HG02571 (cell line): ENCODE results near the gene SOCS7.

ENCODE experiments used
- ATAC-seq: cut with Tn5 transposase; IDR thresholded peaks from one replicate; pipeline ENCODE4 v1.9.1; 2021; ENCODE audit warnings: mild to moderate bottlenecking, moderate library complexity; ENCODE audit not compliant: unreplicated experiment

SOCS7 gene

DNA sequence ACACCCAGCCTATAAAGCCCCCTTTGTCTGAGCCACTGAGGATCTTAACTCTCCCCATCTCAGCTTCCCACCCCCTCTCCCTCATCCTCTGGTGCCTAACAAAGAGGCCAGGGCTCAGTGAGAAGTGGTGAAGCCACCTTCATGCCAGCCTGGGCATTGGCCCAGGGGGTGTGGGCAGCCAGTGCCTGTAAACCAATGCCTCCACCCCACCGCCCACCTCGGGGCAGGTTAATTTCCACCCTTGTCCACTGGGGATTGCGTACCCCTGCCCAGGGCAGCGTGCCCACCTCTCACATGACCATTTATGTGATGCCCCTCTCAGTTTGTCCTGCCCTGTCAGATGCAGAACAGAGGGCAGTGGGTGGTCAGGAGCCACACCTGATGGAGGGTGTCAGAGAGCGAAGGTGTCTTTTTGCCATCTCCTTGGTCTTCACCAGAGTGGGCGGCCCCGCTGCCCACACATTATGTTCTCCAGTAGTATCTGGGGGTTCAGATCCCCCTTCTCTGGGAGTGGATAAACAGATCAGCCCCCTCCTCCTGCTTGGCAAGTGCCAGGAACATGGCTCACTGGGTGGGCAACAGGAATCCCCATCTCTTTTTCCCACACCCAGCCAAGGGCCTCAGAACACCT lies 66.5 kb downstream of the SOCS7 start:
- ATAC-seq: no peak

DNA sequence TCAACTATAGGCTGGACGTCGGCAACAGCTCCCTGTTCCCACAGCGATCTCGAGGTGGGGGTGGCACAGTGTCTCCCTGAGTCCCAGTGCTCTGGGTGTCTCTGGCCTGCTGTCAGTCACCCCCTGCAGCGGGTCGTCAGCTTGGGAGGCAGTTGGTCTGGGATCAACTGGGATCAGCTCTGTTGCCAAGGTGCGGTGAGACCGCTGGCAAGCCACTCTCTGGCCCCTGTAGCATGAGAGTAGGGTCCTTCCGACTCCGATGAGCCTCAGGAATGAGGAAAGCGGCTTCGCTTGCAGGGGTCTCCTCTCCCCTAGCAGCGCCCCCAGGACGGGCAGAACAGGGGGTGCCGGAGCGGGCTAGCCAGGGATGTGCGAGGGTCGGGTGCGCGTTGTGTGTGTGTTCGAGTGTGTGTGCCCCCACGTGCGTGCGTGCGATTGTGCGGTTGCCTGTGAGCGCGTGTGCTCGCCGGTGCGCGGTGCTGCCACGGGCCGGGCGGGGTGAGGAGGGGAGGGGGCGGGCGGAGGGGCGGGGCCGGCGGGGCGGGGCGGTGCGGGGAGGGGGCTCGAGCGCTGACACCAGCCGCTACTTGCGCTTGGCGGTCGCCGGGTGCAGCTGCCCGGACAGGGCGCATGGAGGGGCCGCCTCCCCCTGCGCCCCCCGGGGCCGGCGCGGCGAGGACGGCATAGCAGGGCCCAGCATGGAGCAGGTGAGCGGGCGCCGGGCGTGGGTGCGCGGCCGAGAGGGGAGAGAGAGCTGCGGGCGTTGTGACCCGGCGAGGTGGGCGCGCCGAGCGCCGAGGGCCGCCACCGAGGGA lies 67.3 kb downstream of the SOCS7 start:
- no peak for ATAC-seq

DNA sequence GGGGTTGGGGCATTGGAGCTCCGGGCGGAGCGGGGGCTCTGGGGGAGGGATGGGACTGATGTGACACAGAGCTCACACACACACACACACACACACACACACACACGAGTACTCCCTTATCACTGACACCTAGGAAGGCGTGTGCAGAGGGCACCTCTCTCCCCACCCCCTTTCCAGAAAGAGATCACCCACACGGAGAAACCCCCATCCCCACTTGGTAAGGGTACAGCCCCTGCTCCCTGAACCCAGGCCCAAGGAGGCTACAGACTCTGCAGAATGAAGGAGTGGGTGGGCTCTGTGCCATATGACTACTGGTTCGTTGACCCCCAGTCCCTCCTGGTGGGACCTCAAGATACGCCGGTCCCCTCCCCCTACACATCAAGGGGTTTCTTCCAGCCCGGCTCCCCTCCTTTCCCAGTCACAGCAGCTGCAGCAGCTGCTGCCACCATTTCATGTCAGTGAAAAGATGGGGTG lies 67.9 kb downstream of the SOCS7 start:
- no peak for ATAC-seq

DNA sequence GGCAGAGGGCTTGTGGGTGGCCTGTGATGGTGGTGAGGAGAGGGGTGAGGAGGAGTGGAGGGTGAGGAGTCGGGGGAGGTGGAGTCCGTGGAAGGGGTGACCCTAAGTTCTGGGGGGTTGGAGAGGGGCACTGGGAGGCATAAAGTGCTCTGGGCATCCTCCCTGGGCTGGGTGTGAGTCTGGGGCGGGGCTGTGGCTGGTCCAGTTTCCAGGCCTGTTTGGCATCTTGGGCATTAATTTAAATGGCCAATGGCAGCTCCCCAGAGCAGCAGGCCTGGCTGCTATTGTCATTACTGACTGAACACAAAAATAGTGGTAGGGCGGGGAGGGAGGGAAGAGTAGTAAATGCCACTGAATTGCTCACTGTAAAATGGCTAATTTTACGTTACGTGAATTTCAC lies 68.9 kb downstream of the SOCS7 start:
- no peak for ATAC-seq

- no peak for ATAC-seq
These were observed 69.7 kb downstream of the SOCS7 start for GRCh38 chr17:38421171-38421841.

DNA sequence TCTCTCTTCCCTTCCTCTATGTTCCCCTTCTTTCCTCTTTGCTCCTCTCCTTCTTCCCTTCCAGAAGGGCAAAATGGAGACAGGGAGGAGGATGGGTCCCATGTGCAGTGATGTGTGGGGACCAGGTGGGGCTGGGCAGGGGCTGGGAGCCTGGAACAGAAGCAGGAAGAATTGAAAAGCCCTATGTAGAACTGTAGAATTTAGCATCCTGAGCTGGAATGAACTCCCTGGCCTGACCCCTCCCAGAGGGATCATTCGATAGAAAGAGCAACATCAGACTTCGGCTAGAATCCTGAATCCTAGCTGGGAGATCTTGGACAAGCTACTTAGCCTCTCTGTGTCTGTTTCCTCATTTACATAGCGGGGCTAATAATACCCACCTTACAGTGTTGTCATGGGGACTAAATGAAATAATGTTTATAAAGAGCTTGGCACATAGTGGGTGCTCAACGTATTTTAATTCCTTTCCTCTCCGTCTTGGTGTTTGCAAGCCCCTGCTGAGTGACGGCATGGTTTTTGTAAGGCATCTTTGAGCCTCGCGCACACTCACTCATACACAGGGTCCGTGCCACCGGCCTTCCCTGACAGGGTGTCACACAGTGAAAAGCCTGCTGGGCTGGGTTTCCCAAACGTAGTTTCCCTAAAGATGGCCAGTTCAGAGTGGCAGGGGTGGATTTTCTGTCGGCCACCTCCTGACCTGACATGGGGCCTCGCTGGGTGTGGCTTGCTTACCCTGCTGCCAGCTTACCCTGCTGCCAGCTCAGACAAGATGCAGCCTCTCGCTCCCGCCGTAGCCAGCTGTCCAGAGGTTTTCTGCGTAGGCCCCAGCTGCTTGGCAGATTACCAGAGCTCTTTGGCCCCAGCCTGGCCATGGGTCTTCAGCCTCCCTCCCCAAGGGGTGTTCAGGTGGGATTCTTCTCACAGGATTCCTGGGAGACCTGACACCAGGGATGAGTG lies 70.5 kb downstream of the SOCS7 start:
- no peak for ATAC-seq

- no peak for ATAC-seq
These were observed 72.8 kb downstream of the SOCS7 start for GRCh38 chr17:38424297-38424972.

DNA sequence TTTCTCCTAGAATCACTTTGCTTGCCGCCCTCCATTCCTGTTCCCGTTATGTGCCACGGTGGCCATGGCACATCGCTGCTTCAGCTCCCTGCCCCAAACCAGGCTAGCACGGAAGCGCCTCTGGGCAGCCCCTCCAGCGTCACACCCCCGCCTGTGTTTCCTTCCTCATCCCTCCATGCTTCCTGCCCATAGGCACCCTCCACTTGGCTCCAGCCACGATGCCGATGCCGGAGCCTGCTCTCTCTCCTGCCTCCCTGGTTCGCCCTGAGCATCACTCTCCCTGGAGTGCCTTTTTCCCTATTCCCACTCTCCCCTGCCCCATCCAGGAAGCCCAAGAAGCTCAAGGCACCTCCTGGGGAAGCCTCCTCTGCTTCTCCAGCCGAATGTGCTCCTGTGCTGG lies 73.4 kb downstream of the SOCS7 start:
- ATAC-seq: no peak

GRCh38 chr17:38425744-38426143 lies 74.1 kb downstream of the SOCS7 start:
- no peak for ATAC-seq

GRCh38 chr17:38426441-38426840 lies 74.8 kb downstream of the SOCS7 start:
- no peak for ATAC-seq

DNA sequence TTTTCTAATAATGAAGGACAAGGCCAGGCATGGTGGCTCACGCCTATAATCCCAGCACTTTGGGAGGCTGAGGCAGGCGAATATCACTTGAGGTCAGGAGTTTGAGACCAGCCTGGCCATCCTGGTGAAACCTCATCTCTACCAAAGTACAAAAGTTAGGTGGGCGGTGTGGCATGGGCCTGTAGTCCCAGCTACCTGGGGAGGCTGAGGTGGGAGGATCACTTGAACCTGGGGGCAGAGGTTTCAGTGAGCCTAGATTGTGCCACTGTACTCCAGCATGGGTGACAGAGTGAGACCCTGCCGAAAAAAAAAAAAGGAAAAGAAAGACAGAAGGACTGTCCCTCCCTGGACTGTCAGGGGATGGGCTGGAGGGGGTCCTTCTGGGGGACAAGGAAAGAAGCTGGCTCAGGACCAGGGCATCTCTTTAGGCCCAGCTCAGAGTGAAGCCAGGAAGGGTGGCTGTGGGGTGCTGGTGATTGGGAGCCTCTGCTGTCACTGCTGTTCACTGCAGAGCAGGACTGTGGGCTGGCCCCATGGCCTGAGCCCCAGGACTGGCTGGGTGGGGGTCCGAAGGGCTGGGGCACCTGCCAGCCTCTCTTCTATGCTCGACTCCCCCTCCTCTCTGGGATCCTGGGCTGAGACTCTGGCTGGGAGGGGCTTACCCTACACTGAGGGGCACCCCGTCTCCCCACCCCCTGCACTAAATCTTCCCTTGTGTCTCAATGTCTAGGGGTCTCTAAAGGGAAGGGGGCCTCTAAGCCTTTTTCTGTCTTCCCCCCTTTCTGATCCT lies 75.7 kb downstream of the SOCS7 start:
- ATAC-seq: no peak

DNA sequence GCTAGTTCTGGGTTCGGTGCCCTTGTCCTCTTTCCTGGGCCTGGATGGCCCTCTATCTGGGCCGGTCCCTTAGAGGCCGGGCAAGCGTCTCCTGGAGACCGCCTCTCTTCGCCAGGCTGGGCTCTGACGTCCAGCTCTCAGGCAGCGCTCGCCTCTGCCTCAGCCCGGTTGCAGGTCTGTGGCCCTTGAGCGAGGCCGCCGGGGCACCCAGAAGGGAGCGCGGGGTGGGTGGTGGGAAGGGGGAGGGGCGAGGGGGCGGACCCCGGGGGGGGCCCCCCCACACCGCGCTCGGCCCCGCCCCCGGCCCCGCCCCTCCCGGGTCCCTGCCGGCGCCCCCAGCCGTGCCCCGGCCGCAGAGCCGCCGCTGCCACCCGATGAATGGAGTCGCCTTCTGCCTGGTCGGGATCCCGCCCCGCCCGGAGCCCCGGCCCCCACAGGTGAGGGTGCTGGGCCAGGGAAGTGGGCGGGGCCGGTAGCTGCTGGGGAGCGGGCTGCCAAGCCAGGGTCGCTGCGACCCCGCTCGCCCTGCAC lies 76.5 kb downstream of the SOCS7 start, which contains the start of gene ARHGAP23:
TSS of gene ARHGAP23 (plus strand) at position 353 of the 531 bp plus-strand sequence. CDS start at position 375, 22 bp downstream.
- no peak for ATAC-seq

DNA sequence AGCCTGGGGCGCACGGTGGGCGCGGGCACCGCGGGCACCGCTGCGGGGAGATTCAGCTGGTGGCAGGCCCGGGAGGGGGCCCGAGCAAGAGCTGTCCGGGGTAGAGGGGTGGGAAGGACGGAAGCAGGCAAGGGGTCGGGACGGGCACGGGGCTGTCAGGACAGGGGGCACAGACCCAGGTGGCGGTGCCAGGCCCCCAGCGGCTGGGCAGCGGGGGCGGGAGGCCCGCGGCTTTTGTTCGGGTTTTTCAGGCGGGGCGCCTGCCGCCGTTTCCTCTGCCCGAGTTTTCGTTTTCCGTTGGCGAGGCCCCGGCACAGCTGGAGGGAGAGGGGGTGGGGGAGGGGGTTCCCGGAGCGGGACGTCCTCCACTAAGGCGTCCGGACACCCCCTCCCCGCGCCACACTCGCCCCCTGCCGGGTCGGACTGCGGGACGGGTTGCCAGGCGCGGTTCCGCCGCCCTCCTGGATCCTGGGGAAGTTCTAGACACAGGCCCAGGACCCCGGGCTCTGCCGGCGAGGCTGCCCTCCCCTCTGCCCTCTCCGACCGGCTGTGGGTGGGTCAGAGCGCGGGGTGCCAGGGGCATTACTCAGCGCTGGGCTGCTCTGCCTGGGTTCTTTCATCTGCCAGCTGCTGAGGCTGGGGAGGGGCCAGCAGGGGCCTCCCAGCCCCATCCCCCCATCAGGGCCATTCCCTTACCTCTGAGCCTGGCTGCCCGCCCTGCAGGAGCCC lies 77.2 kb downstream of the SOCS7 start:
- no peak for ATAC-seq

DNA sequence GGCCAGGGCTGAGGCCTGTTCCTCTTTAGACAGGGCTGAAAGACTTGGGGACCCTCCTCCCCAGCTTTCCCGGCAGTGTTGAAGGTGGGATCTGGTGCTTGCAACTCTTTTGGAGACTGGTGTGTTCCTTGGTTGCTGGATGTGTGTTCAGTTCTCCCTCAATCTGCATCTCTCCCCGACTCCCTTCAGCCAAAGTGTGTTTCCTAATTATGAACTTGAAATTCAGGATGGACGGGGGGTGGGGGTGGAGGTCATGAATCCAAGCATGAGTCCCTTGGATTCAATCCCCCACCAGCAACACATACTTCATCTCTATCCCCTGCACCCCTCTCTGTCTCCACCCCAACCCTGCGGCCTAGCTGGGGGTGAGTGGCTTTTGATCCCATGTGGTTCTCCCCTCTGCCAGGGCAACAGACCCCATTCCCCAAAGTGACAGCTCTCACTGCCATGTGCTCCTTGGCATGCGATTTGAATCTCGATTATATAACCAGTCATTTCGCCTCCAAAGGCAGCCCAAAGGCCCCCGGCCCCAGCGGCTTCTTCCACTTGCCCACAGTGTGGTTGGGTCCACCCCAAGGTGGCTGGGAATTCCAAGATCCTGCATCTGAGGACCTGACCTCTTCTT lies 77.9 kb downstream of the SOCS7 start:
- ATAC-seq: no peak

GRCh38 chr17:38430316-38430715 lies 78.7 kb downstream of the SOCS7 start:
- ATAC-seq: no peak

DNA sequence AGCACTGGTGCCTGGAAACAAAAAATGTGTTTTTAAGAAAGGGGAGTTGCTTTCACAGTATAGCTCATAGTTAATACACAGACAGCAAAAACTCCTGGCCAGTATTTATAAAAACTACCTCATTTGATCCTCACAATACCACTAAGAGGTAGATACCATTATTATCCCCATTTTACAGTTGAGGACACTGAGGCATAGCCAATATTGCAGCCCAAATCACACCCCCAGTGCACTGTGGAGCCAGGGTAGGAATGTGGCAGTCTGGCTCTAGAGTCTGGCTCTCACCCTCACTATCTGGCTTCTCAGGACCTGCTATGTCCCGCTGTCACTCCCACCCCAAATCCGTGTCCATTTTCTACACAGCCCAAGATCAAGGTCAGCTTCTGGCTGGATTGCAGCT lies 79.2 kb downstream of the SOCS7 start:
- ATAC-seq: no peak

DNA sequence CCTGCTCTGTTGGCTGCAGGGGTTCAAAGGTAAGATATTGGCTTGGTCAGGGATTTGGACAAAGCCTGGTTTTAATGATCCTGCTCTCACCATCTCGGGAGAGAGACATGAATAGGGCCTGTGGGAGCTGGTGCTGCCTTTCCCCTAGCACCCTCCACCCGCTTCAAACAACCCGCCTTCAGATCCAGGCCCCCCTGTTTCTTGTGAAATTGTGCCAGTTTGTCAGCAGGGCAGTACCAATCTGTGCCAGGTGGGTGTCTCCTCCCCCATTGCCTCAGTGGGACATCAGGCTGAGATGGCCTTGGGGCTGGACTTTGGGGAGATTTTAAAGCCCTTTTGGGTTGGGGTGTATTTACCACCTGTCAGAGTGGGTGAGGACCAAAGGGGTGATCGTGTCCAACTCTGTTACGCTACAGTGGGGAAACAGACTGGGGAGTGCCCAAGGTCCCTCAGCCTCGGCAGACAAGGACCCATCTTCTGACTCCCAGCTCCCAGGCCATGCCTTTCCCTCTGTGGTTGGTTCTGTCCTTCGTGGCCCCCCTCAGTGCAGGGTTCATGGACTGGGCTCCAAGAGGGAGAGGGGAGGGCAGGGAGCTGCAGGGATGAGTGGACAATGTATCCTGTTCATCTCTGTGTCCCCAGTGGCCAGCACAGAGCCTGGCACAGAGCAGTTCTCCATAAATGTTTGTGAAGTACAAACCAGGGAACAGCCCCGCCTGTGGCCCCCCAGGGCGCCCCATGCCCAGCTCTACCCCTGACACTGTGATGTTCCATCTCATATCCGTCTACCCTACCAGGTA lies 79.9 kb downstream of the SOCS7 start:
- no peak for ATAC-seq
